AG09309 (cell line): ENCODE results near the gene VAC14.

Experiments
- DNase-seq: peaks from one replicate; pipeline ENCODE4 v3.0.0-alpha.2; 2010; ENCODE audit warnings: low read depth
- H3K4me3 ChIP-seq: 2 replicates; pipeline ENCODE4 v1.5.1; 2011; ENCODE audit warnings: mild to moderate bottlenecking, low read depth, low read length, moderate library complexity; ENCODE audit not compliant: control insufficient read depth
- CTCF ChIP-seq: IDR thresholded peaks from 2 replicates; pipeline ENCODE4 v1.5.1; 2011; ENCODE audit warnings: mild to moderate bottlenecking, low read depth, low read length, inconsistent platforms; ENCODE audit not compliant: insufficient read depth, control insufficient read depth; ENCODE audit errors: missing control alignments

Gene VAC14

GRCh38 chr16:70786020-70786755, 14.8 kb downstream of the VAC14 start:
- no peak for TF ChIP-seq CTCF
- no peak for DNase-seq
- H3K4me3 ChIP-seq: no peak overlapping the region

- TF ChIP-seq CTCF: no peak
- DNase-seq: no peak
- H3K4me3 ChIP-seq: no peak overlapping the region
Observed at GRCh38 chr16:70784692-70785555, 16.0 kb downstream of the VAC14 start.

- no peak for DNase-seq
- H3K4me3 ChIP-seq: no peak overlapping the region
- no peak for TF ChIP-seq CTCF
Observed at GRCh38 chr16:70782237-70782636, 18.7 kb downstream of the VAC14 start.

GRCh38 chr16:70781800-70782199, 19.2 kb downstream of the VAC14 start:
- no peak for TF ChIP-seq CTCF
- no peak for DNase-seq

GRCh38 chr16:70780546-70780945, 20.4 kb downstream of the VAC14 start:
- DNase-seq: no peak
- H3K4me3 ChIP-seq: no peak overlapping the region
- TF ChIP-seq CTCF: no peak

More at GRCh38 chr16:70781800-70782199, 19.2 kb downstream of the VAC14 start:
- H3K4me3 ChIP-seq: no peak overlapping the region

- no peak overlapping the region for H3K4me3 ChIP-seq
- no peak for DNase-seq
- TF ChIP-seq CTCF: no peak
Observed at GRCh38 chr16:70779361-70779760, 21.6 kb downstream of the VAC14 start.
